ENCODE data around the gene S100A7A.

Gene S100A7A

GRCh38 chr1:153465811-153466636 is 49.7 kb downstream of the S100A7A start:
- peak; percentile 63 for DNase-seq

GRCh38 chr1:153466908-153467307 is 50.6 kb downstream of the S100A7A start:
- DNase-seq: no peak

- no peak for DNase-seq
Measured at GRCh38 chr1:153470707-153471106, 54.4 kb downstream of the S100A7A start.
